GM19035 (cell line): ENCODE data around the gene COMTD1.
"Not testable (repeated sequence)": the region's sequence is repeated elsewhere in the genome, so short reads cannot be mapped to it uniquely, and the experiment has no call there.

ENCODE experiments used
- ATAC-seq: cut with Tn5 transposase; IDR thresholded peaks from one replicate; pipeline ENCODE4 v1.9.1; 2021; ENCODE audit not compliant: unreplicated experiment

Gene COMTD1

GRCh38 chr10:75195035-75195763, 40.6 kb downstream of the COMTD1 start:
- ATAC-seq = no peak

DNA sequence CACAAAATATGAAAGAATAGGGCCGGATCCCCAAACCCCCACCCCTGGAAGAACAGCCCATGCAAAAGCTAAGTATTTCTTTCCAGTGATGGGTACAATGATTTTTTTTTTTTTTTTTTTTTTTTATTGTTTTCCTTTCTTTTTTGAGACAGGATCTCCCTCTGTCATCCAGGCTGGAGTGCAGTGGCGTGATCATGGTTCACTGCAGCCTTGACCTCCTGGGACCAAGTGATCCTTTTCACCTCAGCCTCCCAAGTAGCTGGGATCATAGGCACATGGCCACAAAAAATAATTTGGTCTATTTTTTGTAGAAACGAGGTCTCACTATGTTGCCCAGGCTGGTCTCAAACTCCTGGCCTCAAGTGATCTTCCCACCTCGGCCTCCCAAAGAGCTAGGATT, 41.1 kb downstream of the COMTD1 start:
- ATAC-seq = not testable (repeated sequence)

- no peak for ATAC-seq
Observed at GRCh38 chr10:75191821-75192568, 43.8 kb downstream of the COMTD1 start.

GRCh38 chr10:75189266-75190096, 46.3 kb downstream of the COMTD1 start:
- ATAC-seq = no peak

- not testable (repeated sequence) for ATAC-seq
Observed at GRCh38 chr10:75188522-75188921, 47.2 kb downstream of the COMTD1 start.

GRCh38 chr10:75187961-75188426, 47.8 kb downstream of the COMTD1 start:
- ATAC-seq = no peak

- ATAC-seq = no peak
Observed at GRCh38 chr10:75186310-75186709, 49.4 kb downstream of the COMTD1 start.
